GM12892 (cell line): Measurements from ENCODE around the gene BEST2.

Experiments
- POLR2A ChIP-seq: IDR thresholded peaks from 2 replicates; pipeline ENCODE4 v1.6.1; 2011; ENCODE audit warnings: low read depth, low read length, control low read depth
- POLR2AphosphoS5 ChIP-seq: IDR thresholded peaks from 2 replicates; pipeline ENCODE4 v1.6.1; 2011; ENCODE audit warnings: low read depth, low read length, control low read depth
- TAF1 ChIP-seq: IDR thresholded peaks from 2 replicates; pipeline ENCODE4 v1.6.1; 2011; ENCODE audit warnings: low read depth, mild to moderate bottlenecking, control low read depth, low read length, borderline replicate concordance

GRCh38 chr19:12731337-12731736, 20.3 kb upstream of the BEST2 start:
- TF ChIP-seq POLR2AphosphoS5 = 0 out of 2 replicates have a peak, but pooled peaks have one; percentile 28
- TF ChIP-seq POLR2A = no peak
- no peak for TF ChIP-seq TAF1
